ENCODE measurements around the gene PIF1. TPM values are rescaled to one million over a fixed set of nuclear protein-coding genes. Genes with fewer than 3 reads are reported as not detected.

The PIF1 gene
- total and polyA plus RNA-seq, 3 experiments from 2014 or later, result 0.25 to 14.7 (median 14.6) TPM

- CTCF ChIA-PET, result no interaction called here
Measured at GRCh38 chr15:64772488-64772887, 53.0 kb downstream of the PIF1 start.

GRCh38 chr15:64770626-64771025 lies 54.8 kb downstream of the PIF1 start:
- H3K4me3 ChIP-seq (ENCODE audit: low read length), result no peak overlapping the region
- no peak for DNase-seq
- H3K9me3 Mint-ChIP-seq, result no peaks in the 10 kb centered on the region
- peaks cover 18% of the 10 kb centered on the region for H3K27me3 ChIP-seq (ENCODE audit: insufficient read depth, low read length, poor library complexity, severe bottlenecking)
- no peak overlapping the region for H3K4me3 Mint-ChIP-seq
- no peaks in the 10 kb centered on the region for H3K4me1 ChIP-seq (ENCODE audit: insufficient read depth, low read length)
- no peaks in the 10 kb centered on the region for H3K36me3 ChIP-seq (ENCODE audit: insufficient read depth, low read length)
- H3K4me1 Mint-ChIP-seq, result peaks cover 4 to 10% (median 8%) of the 10 kb centered on the region in 3 donors
- H3K9me3 ChIP-seq (ENCODE audit: low read length), result no peaks in the 10 kb centered on the region
- peaks cover 16 to 28% of the 10 kb centered on the region in 2 donors for H3K27me3 Mint-ChIP-seq
- no peaks in the 10 kb centered on the region for H3K36me3 Mint-ChIP-seq
- no peak overlapping the region for H3K27ac Mint-ChIP-seq
- ChIA-PET CTCF (no interaction called here), POLR2A (no interaction called here)
- H3K27ac ChIP-seq (ENCODE audit: low read depth, low read length), result no peak overlapping the region

More at GRCh38 chr15:64772488-64772887, 53.0 kb downstream of the PIF1 start:
- H3K9me3 ChIP-seq (ENCODE audit: low read length), result no peaks in the 10 kb centered on the region
- Mint-ChIP-seq H3K36me3 (no peaks in the 10 kb centered on the region), H3K4me3 (peak overlapping the region in 1 of 7 donors; percentile 24), H3K27ac (no peak overlapping the region), H3K9me3 (no peaks in the 10 kb centered on the region), H3K4me1 (peaks cover 4 to 16% (median 10%) of the 10 kb centered on the region in 3 donors), H3K27me3 (peaks cover 24 to 37% of the 10 kb centered on the region in 2 donors)
- no peak overlapping the region for H3K27ac ChIP-seq (ENCODE audit: low read depth, low read length)
- H3K4me3 ChIP-seq (ENCODE audit: low read length), result no peak overlapping the region
- peaks cover 18% of the 10 kb centered on the region for H3K27me3 ChIP-seq (ENCODE audit: insufficient read depth, low read length, poor library complexity, severe bottlenecking)
- H3K36me3 ChIP-seq (ENCODE audit: insufficient read depth, low read length), result no peaks in the 10 kb centered on the region
- no peak for DNase-seq
- POLR2A ChIA-PET, result no interaction called here
- no peaks in the 10 kb centered on the region for H3K4me1 ChIP-seq (ENCODE audit: insufficient read depth, low read length)

- CTCF ChIA-PET, result interaction anchor here (1.2 kb wide), 1 partner anchor 20 kb away, joined by 3 read pairs; no protein-coding TSS in a partner anchor
Measured at GRCh38 chr15:64767203-64767602, 58.2 kb downstream of the PIF1 start.

DNA sequence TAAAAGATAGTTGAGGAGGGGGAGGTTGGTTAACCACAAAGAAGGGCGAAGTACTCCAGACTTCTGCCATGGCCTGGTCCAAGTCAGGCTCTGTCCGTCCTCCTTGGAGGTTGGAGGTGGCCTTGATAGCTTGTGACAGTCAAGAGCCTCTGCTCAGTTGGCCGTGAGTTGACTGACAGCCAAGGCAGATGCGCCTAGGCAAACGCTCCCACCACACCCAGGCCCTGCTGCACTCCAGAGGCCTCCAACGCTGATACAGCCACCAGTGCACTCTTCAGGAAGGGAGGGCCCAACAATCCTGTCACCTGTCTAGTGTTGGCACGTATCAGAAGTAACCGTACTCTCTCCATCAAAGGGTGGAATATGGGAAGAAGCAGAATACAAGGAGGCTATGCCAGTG lies 59.4 kb downstream of the PIF1 start:
- H3K27ac Mint-ChIP-seq, result no peak overlapping the region
- H3K27me3 Mint-ChIP-seq, result peaks cover 2 to 4% of the 10 kb centered on the region in 2 donors
- no peaks in the 10 kb centered on the region for H3K36me3 Mint-ChIP-seq
- no peak overlapping the region for H3K27ac ChIP-seq (ENCODE audit: low read depth, low read length)
- H3K4me3 ChIP-seq (ENCODE audit: low read length), result no peak overlapping the region
- DNase-seq, result no peak
- ChIA-PET CTCF (no interaction called here), POLR2A (no interaction called here)
- H3K4me3 Mint-ChIP-seq, result no peak overlapping the region
- H3K9me3 ChIP-seq (ENCODE audit: low read length), result no peaks in the 10 kb centered on the region
- no peaks in the 10 kb centered on the region for H3K9me3 Mint-ChIP-seq
- no peaks in the 10 kb centered on the region for H3K4me1 ChIP-seq (ENCODE audit: insufficient read depth, low read length)
- H3K27me3 ChIP-seq (ENCODE audit: insufficient read depth, low read length, poor library complexity, severe bottlenecking), result no peaks in the 10 kb centered on the region
- H3K4me1 Mint-ChIP-seq, result peaks cover 0 to 5% (median 0%) of the 10 kb centered on the region in 3 donors
- no peaks in the 10 kb centered on the region for H3K36me3 ChIP-seq (ENCODE audit: insufficient read depth, low read length)

More at GRCh38 chr15:64767203-64767602, 58.2 kb downstream of the PIF1 start:
- no peak overlapping the region for H3K27ac Mint-ChIP-seq
- H3K9me3 Mint-ChIP-seq, result no peaks in the 10 kb centered on the region
- Histone ChIP-seq H3K36me3 (ENCODE audit: insufficient read depth, low read length) (no peaks in the 10 kb centered on the region), H3K9me3 (ENCODE audit: low read length) (no peaks in the 10 kb centered on the region), H3K27me3 (ENCODE audit: insufficient read depth, low read length, poor library complexity, severe bottlenecking) (no peaks in the 10 kb centered on the region), H3K4me3 (ENCODE audit: low read length) (no peak overlapping the region), H3K27ac (ENCODE audit: low read depth, low read length) (no peak overlapping the region), H3K4me1 (ENCODE audit: insufficient read depth, low read length) (no peaks in the 10 kb centered on the region)
- H3K4me3 Mint-ChIP-seq, result no peak overlapping the region
- peaks cover 4 to 6% of the 10 kb centered on the region in 2 donors for H3K27me3 Mint-ChIP-seq
- peaks cover 0 to 5% (median 0%) of the 10 kb centered on the region in 3 donors for H3K4me1 Mint-ChIP-seq
- no peak for DNase-seq
- no peaks in the 10 kb centered on the region for H3K36me3 Mint-ChIP-seq
- POLR2A ChIA-PET, result no interaction called here

Other genes with a start within 250 kb of the PIF1 start
- gene RBPMS2, start 50.1 kb downstream of the PIF1 start, total RNA-seq, result not detected
- gene RBPMS2, start 50.1 kb downstream of the PIF1 start, polyA plus RNA-seq, result not detected
- 10 to 100 TPM; 15.8 to 16.1 TPM for gene PLEKHO2, start 16.3 kb upstream of the PIF1 start, total RNA-seq
- 33.3 TPM for gene PLEKHO2, start 16.3 kb upstream of the PIF1 start, polyA plus RNA-seq
- gene ANKDD1A, start 86.3 kb upstream of the PIF1 start, total RNA-seq, result 1 to 10 TPM; 3.0 TPM
- gene ANKDD1A, start 86.3 kb upstream of the PIF1 start, polyA plus RNA-seq, result 2.4 TPM
- gene SPG21, start 164.3 kb upstream of the PIF1 start, total RNA-seq, result 10 to 100 TPM; 66.3 to 67.4 TPM
- gene SPG21, start 164.3 kb upstream of the PIF1 start, polyA plus RNA-seq, result 118 TPM
- gene MTFMT, start 204.0 kb upstream of the PIF1 start, total RNA-seq, result 10 to 100 TPM; 22.7 to 24.3 TPM
- gene MTFMT, start 204.0 kb upstream of the PIF1 start, polyA plus RNA-seq, result 20.2 TPM
- not detected for gene SLC51B, start 219.7 kb upstream of the PIF1 start, total RNA-seq
- not detected for gene SLC51B, start 219.7 kb upstream of the PIF1 start, polyA plus RNA-seq
- gene RASL12, start 242.3 kb upstream of the PIF1 start, total RNA-seq, result not detected
- gene RASL12, start 242.3 kb upstream of the PIF1 start, polyA plus RNA-seq, result not detected